ENCODE measurements around the gene MYH9. TPM values are rescaled to one million over a fixed set of nuclear protein-coding genes. Genes with fewer than 3 reads are reported as not detected.

MYH9 gene
- polyA plus RNA-seq, 1 donor from 2014 or later, result 7.1 TPM

DNA sequence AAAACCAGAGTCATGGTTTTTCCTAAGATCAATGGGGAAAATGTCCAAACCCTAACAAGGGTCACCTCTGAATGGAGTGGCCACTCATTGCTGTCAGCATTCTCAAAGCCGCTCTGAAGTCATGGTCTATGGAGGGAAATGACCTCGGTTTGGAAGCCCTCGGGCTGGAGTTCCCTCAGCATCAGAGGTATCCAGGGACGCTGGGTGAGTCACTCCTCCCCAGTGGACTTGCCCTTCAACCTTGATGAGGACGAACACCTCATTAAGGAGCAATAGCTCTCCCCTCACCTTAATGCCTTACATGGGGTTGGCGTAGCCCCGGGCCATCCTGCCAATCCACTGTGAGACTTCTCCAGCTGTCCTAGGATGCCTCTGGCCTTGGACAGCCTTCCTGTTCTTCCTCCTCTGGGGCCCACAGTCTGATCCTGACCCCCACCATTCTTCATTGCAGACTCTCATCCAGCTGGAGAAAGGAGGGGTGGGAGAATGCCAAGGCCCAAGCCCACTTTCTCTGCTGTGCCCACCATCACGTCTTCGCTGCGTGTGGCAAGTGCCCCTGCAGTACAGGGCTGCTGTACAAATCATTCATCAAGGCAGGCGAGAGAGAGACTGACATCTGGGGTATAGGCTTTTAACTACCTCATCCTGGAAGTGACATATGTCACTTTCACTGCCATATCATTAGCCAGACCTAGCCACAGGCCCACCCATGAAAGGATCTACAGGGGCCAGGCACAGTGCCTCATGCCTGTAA, 25.4 kb upstream of the MYH9 start:
- no peaks in the 10 kb centered on the region for H3K79me2 ChIP-seq (replicated peaks; ENCODE audit: insufficient read depth, low read length)
- H4K20me1 ChIP-seq (ENCODE audit: insufficient read depth), result no peaks in the 10 kb centered on the region
- no peaks in the 10 kb centered on the region for H3F3A ChIP-seq (ENCODE audit: insufficient read depth, low read length, poor library complexity, severe bottlenecking)
- no peaks in the 10 kb centered on the region for H3K27me3 ChIP-seq (ENCODE audit: insufficient read depth, low read depth, low read length)
- H3K9me2 ChIP-seq (ENCODE audit: insufficient read depth, low read length), result no peaks in the 10 kb centered on the region
- H3K36me3 ChIP-seq (ENCODE audit: insufficient read depth, low read length), result no peaks in the 10 kb centered on the region
- no peak overlapping the region for H3K9ac ChIP-seq (ENCODE audit: low read length)
- no peaks in the 10 kb centered on the region for H3K9me3 ChIP-seq (ENCODE audit: low read length)
- H3K27ac ChIP-seq (ENCODE audit: low read length), result no peak overlapping the region
- H2AFZ ChIP-seq (ENCODE audit: low read depth, low read length), result no peak overlapping the region
- TF ChIP-seq SMC3 (conservative IDR thresholded peaks at IDR 0.05; ENCODE audit: poor library complexity), result no peak
- no peak for TF ChIP-seq TAF1 (IDR thresholded peaks at IDR 0.05; ENCODE audit: low read depth)
- TF ChIP-seq RAD21 (conservative IDR thresholded peaks at IDR 0.05), result no peak
- TF ChIP-seq POLR2AphosphoS5 (IDR thresholded peaks at IDR 0.05), result no peak
- no peak for TF ChIP-seq MXI1 (conservative IDR thresholded peaks at IDR 0.05; ENCODE audit: poor library complexity, severe bottlenecking)
- TF ChIP-seq EZH2 (IDR thresholded peaks at IDR 0.05; ENCODE audit: borderline replicate concordance, insufficient read depth, low read length, poor library complexity, severe bottlenecking), result no peak
- no peak for TF ChIP-seq CTCF (IDR thresholded peaks at IDR 0.05; ENCODE audit: poor library complexity, severe bottlenecking)
- TF ChIP-seq, protein P1, sequence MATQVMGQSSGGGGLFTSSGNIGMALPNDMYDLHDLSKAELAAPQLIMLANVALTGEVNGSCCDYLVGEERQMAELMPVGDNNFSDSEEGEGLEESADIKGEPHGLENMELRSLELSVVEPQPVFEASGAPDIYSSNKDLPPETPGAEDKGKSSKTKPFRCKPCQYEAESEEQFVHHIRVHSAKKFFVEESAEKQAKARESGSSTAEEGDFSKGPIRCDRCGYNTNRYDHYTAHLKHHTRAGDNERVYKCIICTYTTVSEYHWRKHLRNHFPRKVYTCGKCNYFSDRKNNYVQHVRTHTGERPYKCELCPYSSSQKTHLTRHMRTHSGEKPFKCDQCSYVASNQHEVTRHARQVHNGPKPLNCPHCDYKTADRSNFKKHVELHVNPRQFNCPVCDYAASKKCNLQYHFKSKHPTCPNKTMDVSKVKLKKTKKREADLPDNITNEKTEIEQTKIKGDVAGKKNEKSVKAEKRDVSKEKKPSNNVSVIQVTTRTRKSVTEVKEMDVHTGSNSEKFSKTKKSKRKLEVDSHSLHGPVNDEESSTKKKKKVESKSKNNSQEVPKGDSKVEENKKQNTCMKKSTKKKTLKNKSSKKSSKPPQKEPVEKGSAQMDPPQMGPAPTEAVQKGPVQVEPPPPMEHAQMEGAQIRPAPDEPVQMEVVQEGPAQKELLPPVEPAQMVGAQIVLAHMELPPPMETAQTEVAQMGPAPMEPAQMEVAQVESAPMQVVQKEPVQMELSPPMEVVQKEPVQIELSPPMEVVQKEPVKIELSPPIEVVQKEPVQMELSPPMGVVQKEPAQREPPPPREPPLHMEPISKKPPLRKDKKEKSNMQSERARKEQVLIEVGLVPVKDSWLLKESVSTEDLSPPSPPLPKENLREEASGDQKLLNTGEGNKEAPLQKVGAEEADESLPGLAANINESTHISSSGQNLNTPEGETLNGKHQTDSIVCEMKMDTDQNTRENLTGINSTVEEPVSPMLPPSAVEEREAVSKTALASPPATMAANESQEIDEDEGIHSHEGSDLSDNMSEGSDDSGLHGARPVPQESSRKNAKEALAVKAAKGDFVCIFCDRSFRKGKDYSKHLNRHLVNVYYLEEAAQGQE (IDR thresholded peaks at IDR 0.05; ENCODE audit: borderline replicate concordance), result no peak
- TF ChIP-seq EP300 (conservative IDR thresholded peaks at IDR 0.05; ENCODE audit: poor library complexity, severe bottlenecking), result no peak
- H3K4me3 ChIP-seq (ENCODE audit: low read length), result no peak overlapping the region
- H3K4me2 ChIP-seq (ENCODE audit: low read length), result no peak overlapping the region

GRCh38 chr22:36411589-36412258, 24.0 kb upstream of the MYH9 start:
- Histone ChIP-seq H3F3A (ENCODE audit: insufficient read depth, low read length, poor library complexity, severe bottlenecking) (no peaks in the 10 kb centered on the region), H4K20me1 (ENCODE audit: insufficient read depth) (no peaks in the 10 kb centered on the region), H3K9ac (ENCODE audit: low read length) (no peak overlapping the region), H3K79me2 (replicated peaks; ENCODE audit: insufficient read depth, low read length) (no peaks in the 10 kb centered on the region), H3K36me3 (ENCODE audit: insufficient read depth, low read length) (no peaks in the 10 kb centered on the region), H3K4me3 (ENCODE audit: low read length) (no peak overlapping the region), H3K4me2 (ENCODE audit: low read length) (no peak overlapping the region), H3K27me3 (ENCODE audit: insufficient read depth, low read depth, low read length) (no peaks in the 10 kb centered on the region), H2AFZ (ENCODE audit: low read depth, low read length) (no peak overlapping the region), H3K9me2 (ENCODE audit: insufficient read depth, low read length) (no peaks in the 10 kb centered on the region), H3K27ac (ENCODE audit: low read length) (no peak overlapping the region), H3K9me3 (ENCODE audit: low read length) (no peaks in the 10 kb centered on the region)
- no peak for TF ChIP-seq TAF1 (IDR thresholded peaks at IDR 0.05; ENCODE audit: low read depth)
- TF ChIP-seq EZH2 (IDR thresholded peaks at IDR 0.05; ENCODE audit: borderline replicate concordance, insufficient read depth, low read length, poor library complexity, severe bottlenecking), result no peak
- TF ChIP-seq MXI1 (conservative IDR thresholded peaks at IDR 0.05; ENCODE audit: poor library complexity, severe bottlenecking), result no peak
- TF ChIP-seq, protein P1 (IDR thresholded peaks at IDR 0.05; ENCODE audit: borderline replicate concordance), result no peak
- no peak for TF ChIP-seq CTCF (IDR thresholded peaks at IDR 0.05; ENCODE audit: poor library complexity, severe bottlenecking)
- TF ChIP-seq SMC3 (conservative IDR thresholded peaks at IDR 0.05; ENCODE audit: poor library complexity), result no peak
- TF ChIP-seq POLR2AphosphoS5 (IDR thresholded peaks at IDR 0.05), result no peak
- TF ChIP-seq RAD21 (conservative IDR thresholded peaks at IDR 0.05), result no peak
- TF ChIP-seq EP300 (conservative IDR thresholded peaks at IDR 0.05; ENCODE audit: poor library complexity, severe bottlenecking), result no peak
